GM18909 (cell line): ENCODE results near the gene KLHL33.

Experiments used
- ATAC-seq: cut with Tn5 transposase; IDR thresholded peaks from one replicate; pipeline ENCODE4 v1.9.1; 2021; ENCODE audit warnings: mild to moderate bottlenecking; ENCODE audit not compliant: unreplicated experiment, poor library complexity

Gene KLHL33

GRCh38 chr14:20381341-20381740 is 54.6 kb downstream of the KLHL33 start:
- no peak for ATAC-seq

GRCh38 chr14:20380681-20381080 is 55.3 kb downstream of the KLHL33 start:
- ATAC-seq = no peak

- ATAC-seq = no peak
These were observed 56.2 kb downstream of the KLHL33 start for GRCh38 chr14:20379743-20380142.

GRCh38 chr14:20377171-20377570 is 58.8 kb downstream of the KLHL33 start:
- no peak for ATAC-seq

GRCh38 chr14:20376071-20376588 is 59.8 kb downstream of the KLHL33 start:
- ATAC-seq = no peak
